HEK293T (cell line): Measurements from ENCODE around the gene BNIPL.

Experiments
- ARNT ChIP-seq: fragments of 450-650 bp; IDR thresholded peaks from 2 replicates; pipeline ENCODE4 v1.6.1; 2017; ENCODE audit warnings: mild to moderate bottlenecking
- BHLHE40 ChIP-seq: fragments of 450-650 bp; IDR thresholded peaks from 2 replicates; pipeline ENCODE4 v1.6.1; 2016; ENCODE audit warnings: mild to moderate bottlenecking, moderate library complexity, borderline replicate concordance
- CTBP1 ChIP-seq: fragments of 450-650 bp; IDR thresholded peaks from 2 replicates; pipeline ENCODE4 v1.6.1; 2016; ENCODE audit warnings: borderline replicate concordance
- ELF4 ChIP-seq: fragments of 450-650 bp; IDR thresholded peaks from 2 replicates; pipeline ENCODE4 v1.6.1; 2017; ENCODE audit warnings: antibody characterized with exemption
- FOXA1 ChIP-seq: fragments of 450-650 bp; IDR thresholded peaks from 2 replicates; pipeline ENCODE4 v1.6.1; 2016; ENCODE audit warnings: mild to moderate bottlenecking
- FOXK2 ChIP-seq: fragments of 450-650 bp; IDR thresholded peaks from 2 replicates; pipeline ENCODE4 v1.6.1; 2016; ENCODE audit warnings: mild to moderate bottlenecking
- FOXM1 ChIP-seq: fragments of 450-650 bp; IDR thresholded peaks from 2 replicates; pipeline ENCODE4 v1.6.1; 2017; ENCODE audit warnings: mild to moderate bottlenecking, borderline replicate concordance
- HDGF ChIP-seq: fragments of 450-650 bp; IDR thresholded peaks from 2 replicates; pipeline ENCODE4 v1.6.1; 2017; ENCODE audit warnings: antibody characterized with exemption, borderline replicate concordance
- L3MBTL2 ChIP-seq: fragments of 450-650 bp; conservative IDR thresholded peaks from 2 replicates; pipeline ENCODE4 v1.6.1; 2016; ENCODE audit warnings: mild to moderate bottlenecking
- SP1 ChIP-seq: fragments of 450-650 bp; IDR thresholded peaks from 2 replicates; pipeline ENCODE4 v1.6.1; 2017
- SUZ12 ChIP-seq: fragments of 450-650 bp; IDR thresholded peaks from 2 replicates; pipeline ENCODE4 v1.6.1; 2016; ENCODE audit warnings: mild to moderate bottlenecking
- TARDBP ChIP-seq: fragments of 450-650 bp; IDR thresholded peaks from 2 replicates; pipeline ENCODE4 v1.6.1; 2016
- ZNF384 ChIP-seq: fragments of 450-650 bp; IDR thresholded peaks from 2 replicates; pipeline ENCODE4 v1.6.1; 2016
- TF ChIP-seq, protein P1 (sequence below): fragments of 450-650 bp; IDR thresholded peaks from 2 replicates; pipeline ENCODE4 v1.6.1; 2016

DNA sequence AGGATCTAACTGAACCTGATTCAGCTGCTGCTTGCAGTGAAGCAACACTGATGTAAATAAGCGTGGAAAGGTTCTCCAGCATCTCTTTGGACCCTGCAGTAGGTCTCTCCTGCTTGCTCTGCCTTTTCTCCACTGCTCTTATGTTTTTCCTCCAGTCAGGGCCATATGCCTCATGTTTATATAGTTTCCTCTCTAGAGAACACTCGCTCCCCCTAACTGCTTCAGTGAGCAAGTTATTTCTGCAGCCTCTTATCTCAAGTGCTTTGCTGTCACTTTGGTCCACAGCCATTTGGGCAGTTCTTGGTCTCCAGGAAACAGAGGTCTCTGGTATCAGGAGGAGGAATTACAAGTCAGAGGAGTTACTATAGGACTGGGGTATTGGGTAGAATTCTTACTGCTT lies 22.9 kb upstream of the BNIPL start:
- TF ChIP-seq ZNF384 (no peak), FOXK2 (no peak), TARDBP (no peak), SP1 (no peak), L3MBTL2 (no peak), ELF4 (no peak), ARNT (no peak), BHLHE40 (no peak), FOXM1 (no peak), FOXA1 (no peak), CTBP1 (no peak), SUZ12 (no peak), HDGF (no peak)
- TF ChIP-seq, protein P1, sequence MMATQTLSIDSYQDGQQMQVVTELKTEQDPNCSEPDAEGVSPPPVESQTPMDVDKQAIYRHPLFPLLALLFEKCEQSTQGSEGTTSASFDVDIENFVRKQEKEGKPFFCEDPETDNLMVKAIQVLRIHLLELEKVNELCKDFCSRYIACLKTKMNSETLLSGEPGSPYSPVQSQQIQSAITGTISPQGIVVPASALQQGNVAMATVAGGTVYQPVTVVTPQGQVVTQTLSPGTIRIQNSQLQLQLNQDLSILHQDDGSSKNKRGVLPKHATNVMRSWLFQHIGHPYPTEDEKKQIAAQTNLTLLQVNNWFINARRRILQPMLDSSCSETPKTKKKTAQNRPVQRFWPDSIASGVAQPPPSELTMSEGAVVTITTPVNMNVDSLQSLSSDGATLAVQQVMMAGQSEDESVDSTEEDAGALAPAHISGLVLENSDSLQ, result no peak
